GM12892 (cell line): ENCODE data around the gene SERPINB10.

Source experiments
- POLR2A ChIP-seq: IDR thresholded peaks from 2 replicates; pipeline ENCODE4 v1.6.1; 2011; ENCODE audit warnings: low read depth, low read length, control low read depth
- TAF1 ChIP-seq: IDR thresholded peaks from 2 replicates; pipeline ENCODE4 v1.6.1; 2011; ENCODE audit warnings: low read depth, mild to moderate bottlenecking, control low read depth, low read length, borderline replicate concordance

DNA sequence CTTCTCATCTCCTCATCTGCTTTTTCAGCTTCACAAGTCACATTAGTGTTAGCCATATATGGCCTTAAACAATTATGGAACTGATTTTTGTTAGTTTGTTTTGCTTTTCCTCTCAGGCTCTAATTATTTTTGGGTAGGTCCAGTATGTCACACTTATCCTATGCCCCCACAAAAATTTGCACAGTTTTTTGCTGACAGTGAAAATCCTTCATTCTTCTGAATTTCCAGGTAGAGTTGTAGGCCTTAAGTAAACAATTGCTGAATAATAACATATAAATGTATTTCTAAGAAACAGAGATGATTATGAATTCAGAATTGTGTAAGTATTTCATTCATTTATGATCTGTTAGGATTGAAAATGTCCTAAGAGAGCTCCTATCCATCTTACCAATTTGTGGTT, 8.6 kb upstream of the SERPINB10 start:
- no peak for TF ChIP-seq POLR2A
- TF ChIP-seq TAF1, result no peak
